Upper lobe of left lung (tissue), 4 donors: ENCODE data around the gene VKORC1L1.
"Not testable (repeated sequence)": the region's sequence is repeated elsewhere in the genome, so short reads cannot be mapped to it uniquely, and the experiment has no call there.

Experiments
- CTCF ChIP-seq, 6 experiments: fragments of 450-650 bp in 4 of 6; fragments of 200-600 bp in 2 of 6; sonication (generic) in 2 of 6; IDR thresholded peaks; one replicate each; pipeline ENCODE4 v1.5.1; 2016 to 2019; ENCODE audit warnings: antibody characterized with exemption in 6 of 6
- EP300 ChIP-seq, 4 donors: sonication (generic); formaldehyde crosslinking; IDR thresholded peaks; one replicate each; pipeline ENCODE4 v1.5.1; 2017; ENCODE audit warnings: antibody characterized with exemption in 4 of 4, control low read depth in 2 of 4
- POLR2AphosphoS5 ChIP-seq, 2 donors: sonication (generic); formaldehyde crosslinking; IDR thresholded peaks; one replicate each; pipeline ENCODE4 v1.5.1; 2017; ENCODE audit warnings: antibody characterized with exemption in 2 of 2

- TF ChIP-seq CTCF, POLR2AphosphoS5, EP300 (IDR thresholded peaks at IDR 0.05): not testable (repeated sequence)
These were observed 72.9 kb downstream of the VKORC1L1 start for GRCh38 chr7:65945787-65946186.
